Tibial nerve (tissue), 4 donors: ENCODE data around the gene ELOVL6. TPM values are rescaled to one million over a fixed set of nuclear protein-coding genes. Genes with fewer than 3 reads are reported as not detected.

Experiments
- DNase-seq, 2 donors: peaks; one replicate each; pipeline ENCODE4 v3.0.0-alpha.2; 2019; ENCODE audit warnings: low spot score in 2 of 2
- H3K27ac ChIP-seq, 4 donors: fragments of 200-600 bp; sonication (generic) in 3 of 4; one replicate each; pipeline ENCODE4 v1.5.1; 2017 to 2019; ENCODE audit warnings: mild to moderate bottlenecking in 1 of 4
- H3K27me3 ChIP-seq, 2 donors: fragments of 200-600 bp; sonication (generic) in 1 of 2; one replicate each; pipeline versions ENCODE4 v1.5.1 to v1.6.0; 2017 to 2019
- H3K36me3 ChIP-seq, 3 donors: fragments of 200-600 bp; sonication (generic); one replicate each; pipeline ENCODE4 v1.5.1; 2018 to 2019
- H3K4me1 ChIP-seq, 4 donors: fragments of 200-600 bp; sonication (generic) in 3 of 4; one replicate each; pipeline ENCODE4 v1.5.1; 2017 to 2019
- H3K4me3 ChIP-seq, 4 donors: fragments of 200-600 bp; sonication (generic) in 3 of 4; one replicate each; pipeline ENCODE4 v1.5.1; 2017 to 2019; ENCODE audit warnings: mild to moderate bottlenecking in 1 of 4, moderate library complexity in 1 of 4
- H3K9me3 ChIP-seq, 4 donors: fragments of 200-600 bp; sonication (generic) in 3 of 4; one replicate each; pipeline ENCODE4 v1.5.1; 2017 to 2019
- CTCF ChIP-seq, 5 experiments: fragments of 200-600 bp in 3 of 5; fragments of 450-650 bp in 2 of 5; sonication (generic) in 3 of 5; IDR thresholded peaks; one replicate each; pipeline ENCODE4 v1.5.1; 2016 to 2019; ENCODE audit warnings: antibody characterized with exemption in 5 of 5, mild to moderate bottlenecking in 3 of 5, moderate library complexity in 2 of 5
- EP300 ChIP-seq, 2 donors: sonication (generic); formaldehyde crosslinking; IDR thresholded peaks; one replicate each; pipeline ENCODE4 v1.6.1; 2017; ENCODE audit warnings: antibody characterized with exemption in 2 of 2, mild to moderate bottlenecking in 1 of 2
- POLR2A ChIP-seq, 2 donors: fragments of 450-650 bp; IDR thresholded peaks; one replicate each; pipeline ENCODE4 v1.6.1; 2017; ENCODE audit warnings: antibody characterized with exemption in 2 of 2, mild to moderate bottlenecking in 2 of 2, moderate library complexity in 2 of 2
- WGBS, 2 donors: methylation state at CpG; one replicate each; pipeline ENCODE4 v1.1.5; 2018; 5-methylcytosine and 5-hydroxymethylcytosine counted together
- total RNA-seq, 4 donors: library from RNA; depleted of rRNA; stranded (reverse); fragments of >200 nt; gene quantifications; one replicate each; pipeline ENCODE4 v1.1.0, GENCODE V29; 2016

Gene ELOVL6
- total RNA-seq, 4 donors from 2014 or later: 3.1 to 8.4 (median 5.4) TPM

- TF ChIP-seq CTCF (IDR thresholded peaks at IDR 0.05): no peak
- no peak for TF ChIP-seq POLR2A (IDR thresholded peaks at IDR 0.05)
- TF ChIP-seq EP300 (IDR thresholded peaks at IDR 0.05): no peak
- Histone ChIP-seq H3K27ac (no peak overlapping the region), H3K9me3 (no peaks in the 10 kb centered on the region), H3K36me3 (no peaks in the 10 kb centered on the region), H3K4me3 (no peak overlapping the region), H3K27me3 (no peaks in the 10 kb centered on the region), H3K4me1 (peaks cover 0 to 4% (median 0%) of the 10 kb centered on the region in 4 donors)
- no peak for DNase-seq
- 68 to 73% methylated on average over 6 of the region's 6 CpGs for WGBS, 2 donors
These were observed 194.8 kb downstream of the ELOVL6 start for GRCh38 chr4:110003401-110004187.

GRCh38 chr4:110002326-110002725, 196.1 kb downstream of the ELOVL6 start:
- Histone ChIP-seq H3K9me3 (no peaks in the 10 kb centered on the region), H3K27ac (no peak overlapping the region), H3K4me3 (no peak overlapping the region), H3K4me1 (peaks cover 0 to 4% (median 0%) of the 10 kb centered on the region in 4 donors), H3K27me3 (no peaks in the 10 kb centered on the region), H3K36me3 (no peaks in the 10 kb centered on the region)
- DNase-seq: no peak
- TF ChIP-seq EP300 (IDR thresholded peaks at IDR 0.05) (no peak), CTCF (IDR thresholded peaks at IDR 0.05) (no peak), POLR2A (IDR thresholded peaks at IDR 0.05) (no peak)
- 76 to 83% methylated on average over 3 of the region's 3 CpGs for WGBS, 2 donors

- H3K27me3 ChIP-seq: no peaks in the 10 kb centered on the region
- TF ChIP-seq CTCF (IDR thresholded peaks at IDR 0.05) (no peak), POLR2A (IDR thresholded peaks at IDR 0.05) (no peak), EP300 (IDR thresholded peaks at IDR 0.05) (no peak)
- H3K4me1 ChIP-seq: peaks cover 0 to 4% (median 0%) of the 10 kb centered on the region in 4 donors
- no peak for DNase-seq
- no peaks in the 10 kb centered on the region for H3K36me3 ChIP-seq
- H3K9me3 ChIP-seq: no peaks in the 10 kb centered on the region
- 50 to 80% methylated on average over 5 to 9 of the region's 9 CpGs for WGBS, 2 donors
- H3K4me3 ChIP-seq: no peak overlapping the region
- no peak overlapping the region for H3K27ac ChIP-seq
These were observed 198.9 kb downstream of the ELOVL6 start for GRCh38 chr4:109999585-109999912.

GRCh38 chr4:109998867-109999584, 199.4 kb downstream of the ELOVL6 start:
- TF ChIP-seq CTCF (IDR thresholded peaks at IDR 0.05) (peak; percentile 45 to 71 (median 55)), POLR2A (IDR thresholded peaks at IDR 0.05) (no peak)
- H3K4me1 ChIP-seq: peaks cover 0 to 4% (median 0%) of the 10 kb centered on the region in 4 donors

GRCh38 chr4:109996526-109996925, 201.9 kb downstream of the ELOVL6 start:
- Histone ChIP-seq H3K4me3 (no peak overlapping the region), H3K27me3 (peaks cover 0 to 4% of the 10 kb centered on the region in 2 donors), H3K9me3 (no peaks in the 10 kb centered on the region), H3K36me3 (no peaks in the 10 kb centered on the region), H3K27ac (no peak overlapping the region), H3K4me1 (peaks cover 0 to 4% (median 0%) of the 10 kb centered on the region in 4 donors)
- no peak for DNase-seq
- no peak for TF ChIP-seq CTCF (IDR thresholded peaks at IDR 0.05)
- no peak for TF ChIP-seq EP300 (IDR thresholded peaks at IDR 0.05)
- no peak for TF ChIP-seq POLR2A (IDR thresholded peaks at IDR 0.05)
- WGBS, 2 donors: 54 to 64% methylated on average over 3 of the region's 3 CpGs

More at GRCh38 chr4:109998867-109999584, 199.4 kb downstream of the ELOVL6 start:
- Histone ChIP-seq H3K27me3 (no peaks in the 10 kb centered on the region), H3K27ac (no peak overlapping the region), H3K9me3 (no peaks in the 10 kb centered on the region), H3K4me3 (no peak overlapping the region), H3K36me3 (no peaks in the 10 kb centered on the region)
- 38 to 46% methylated on average over 3 of the region's 3 CpGs for WGBS, 2 donors
- peak in 1 of 2 donors; percentile 66 for DNase-seq
